ENCODE results near the gene FARP2.
"Not testable (repeated sequence)": the region's sequence is repeated elsewhere in the genome, so short reads cannot be mapped to it uniquely, and the experiment has no call there.

Gene FARP2

GRCh38 chr2:241415196-241415595 is 59.1 kb downstream of the FARP2 start:
- TF ChIP-seq TCF4 (CRISPR knock-in tag; IDR thresholded peaks at IDR 0.05; ENCODE audit: borderline replicate concordance): no peak
- TF ChIP-seq GLIS3 (CRISPR knock-in tag; IDR thresholded peaks at IDR 0.05): no peak
- TF ChIP-seq ISL1 (CRISPR knock-in tag; IDR thresholded peaks at IDR 0.05): no peak
- ATAC-seq: no peak

DNA sequence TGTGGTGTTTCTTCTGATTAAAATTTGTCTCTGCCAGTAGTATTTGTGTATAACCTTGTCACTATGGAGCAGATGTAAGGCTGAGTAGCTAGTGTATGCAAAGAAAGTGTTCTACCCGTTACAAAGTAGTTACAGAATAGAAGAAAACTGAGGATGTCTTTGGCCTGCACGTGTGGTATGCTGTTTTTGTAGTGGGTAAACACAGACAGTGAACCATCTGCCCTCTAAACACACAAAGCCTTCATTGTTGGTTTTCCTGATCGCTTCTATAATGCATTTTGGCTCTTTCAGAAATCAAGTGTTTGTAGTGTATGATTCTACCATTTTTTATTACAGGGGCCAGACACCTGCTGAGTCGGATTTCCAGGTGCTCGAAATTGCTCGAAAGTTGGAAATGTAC is 61.5 kb downstream of the FARP2 start:
- no peak for ATAC-seq
- TF ChIP-seq TOX (CRISPR knock-in tag; IDR thresholded peaks at IDR 0.05; ENCODE audit: borderline replicate concordance) (no peak), BACH2 (CRISPR knock-in tag; IDR thresholded peaks at IDR 0.05; ENCODE audit: borderline replicate concordance) (no peak), ZFP3 (CRISPR knock-in tag; IDR thresholded peaks at IDR 0.05) (no peak), SNAI2 (CRISPR knock-in tag; IDR thresholded peaks at IDR 0.05) (no peak), ZNF70 (CRISPR knock-in tag; IDR thresholded peaks at IDR 0.05) (no peak), ZFP30 (CRISPR knock-in tag; IDR thresholded peaks at IDR 0.05) (no peak), PATZ1 (CRISPR knock-in tag; IDR thresholded peaks at IDR 0.05; ENCODE audit: borderline replicate concordance) (no peak), ESRRG (CRISPR knock-in tag; IDR thresholded peaks at IDR 0.05) (no peak), PPARA (CRISPR knock-in tag; IDR thresholded peaks at IDR 0.05; ENCODE audit: borderline replicate concordance) (no peak), ZNF565 (CRISPR knock-in tag; conservative IDR thresholded peaks at IDR 0.05; ENCODE audit: low read depth) (no peak), ISL1 (CRISPR knock-in tag; IDR thresholded peaks at IDR 0.05) (no peak), ARNTL (CRISPR knock-in tag; IDR thresholded peaks at IDR 0.05; ENCODE audit: borderline replicate concordance, low read depth) (no peak), OSR1 (CRISPR knock-in tag; IDR thresholded peaks at IDR 0.05) (no peak)
- TF ChIP-seq, protein P1, sequence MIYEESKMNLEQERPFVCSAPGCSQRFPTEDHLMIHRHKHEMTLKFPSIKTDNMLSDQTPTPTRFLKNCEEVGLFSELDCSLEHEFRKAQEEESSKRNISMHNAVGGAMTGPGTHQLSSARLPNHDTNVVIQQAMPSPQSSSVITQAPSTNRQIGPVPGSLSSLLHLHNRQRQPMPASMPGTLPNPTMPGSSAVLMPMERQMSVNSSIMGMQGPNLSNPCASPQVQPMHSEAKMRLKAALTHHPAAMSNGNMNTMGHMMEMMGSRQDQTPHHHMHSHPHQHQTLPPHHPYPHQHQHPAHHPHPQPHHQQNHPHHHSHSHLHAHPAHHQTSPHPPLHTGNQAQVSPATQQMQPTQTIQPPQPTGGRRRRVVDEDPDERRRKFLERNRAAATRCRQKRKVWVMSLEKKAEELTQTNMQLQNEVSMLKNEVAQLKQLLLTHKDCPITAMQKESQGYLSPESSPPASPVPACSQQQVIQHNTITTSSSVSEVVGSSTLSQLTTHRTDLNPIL (CRISPR knock-in tag; IDR thresholded peaks at IDR 0.05; ENCODE audit: low read depth): no peak
- TF ChIP-seq, protein P2, sequence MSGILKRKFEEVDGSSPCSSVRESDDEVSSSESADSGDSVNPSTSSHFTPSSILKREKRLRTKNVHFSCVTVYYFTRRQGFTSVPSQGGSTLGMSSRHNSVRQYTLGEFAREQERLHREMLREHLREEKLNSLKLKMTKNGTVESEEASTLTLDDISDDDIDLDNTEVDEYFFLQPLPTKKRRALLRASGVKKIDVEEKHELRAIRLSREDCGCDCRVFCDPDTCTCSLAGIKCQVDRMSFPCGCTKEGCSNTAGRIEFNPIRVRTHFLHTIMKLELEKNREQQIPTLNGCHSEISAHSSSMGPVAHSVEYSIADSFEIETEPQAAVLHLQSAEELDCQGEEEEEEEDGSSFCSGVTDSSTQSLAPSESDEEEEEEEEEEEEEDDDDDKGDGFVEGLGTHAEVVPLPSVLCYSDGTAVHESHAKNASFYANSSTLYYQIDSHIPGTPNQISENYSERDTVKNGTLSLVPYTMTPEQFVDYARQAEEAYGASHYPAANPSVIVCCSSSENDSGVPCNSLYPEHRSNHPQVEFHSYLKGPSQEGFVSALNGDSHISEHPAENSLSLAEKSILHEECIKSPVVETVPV (CRISPR knock-in tag; IDR thresholded peaks at IDR 0.05): no peak

DNA sequence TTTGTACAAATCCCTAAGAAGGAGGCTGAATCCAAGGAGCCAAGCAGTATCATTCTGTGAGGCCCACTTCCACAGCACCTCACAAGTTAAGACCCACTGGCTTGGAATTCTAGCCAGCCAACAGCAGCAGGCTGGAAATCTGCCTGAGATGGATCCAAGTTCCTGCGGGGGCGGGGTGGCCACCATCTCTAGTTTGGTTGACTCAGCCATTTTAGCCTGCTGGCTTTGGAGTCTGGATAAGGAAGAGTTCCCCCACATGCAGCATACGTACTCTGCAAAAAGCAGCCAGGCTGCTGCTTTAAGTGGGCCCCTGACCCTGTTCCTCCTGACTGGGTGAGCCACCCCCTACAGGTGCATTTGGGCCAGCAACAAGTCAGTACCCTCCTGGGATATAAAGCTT is 65.2 kb downstream of the FARP2 start:
- no peak for ATAC-seq
- no peak for TF ChIP-seq ZNF70 (CRISPR knock-in tag; IDR thresholded peaks at IDR 0.05)
- TF ChIP-seq, protein P2 (CRISPR knock-in tag; IDR thresholded peaks at IDR 0.05): no peak
- TF ChIP-seq OSR1 (CRISPR knock-in tag; IDR thresholded peaks at IDR 0.05): no peak
- TF ChIP-seq PPARA (CRISPR knock-in tag; IDR thresholded peaks at IDR 0.05; ENCODE audit: borderline replicate concordance): no peak
- no peak for TF ChIP-seq GLIS3 (CRISPR knock-in tag; IDR thresholded peaks at IDR 0.05)
- TF ChIP-seq ZC3H10 (CRISPR knock-in tag; IDR thresholded peaks at IDR 0.05): no peak
- TF ChIP-seq, protein P1 (CRISPR knock-in tag; IDR thresholded peaks at IDR 0.05; ENCODE audit: low read depth): no peak
- no peak for TF ChIP-seq TCF4 (CRISPR knock-in tag; IDR thresholded peaks at IDR 0.05; ENCODE audit: borderline replicate concordance)
- TF ChIP-seq, protein P3, sequence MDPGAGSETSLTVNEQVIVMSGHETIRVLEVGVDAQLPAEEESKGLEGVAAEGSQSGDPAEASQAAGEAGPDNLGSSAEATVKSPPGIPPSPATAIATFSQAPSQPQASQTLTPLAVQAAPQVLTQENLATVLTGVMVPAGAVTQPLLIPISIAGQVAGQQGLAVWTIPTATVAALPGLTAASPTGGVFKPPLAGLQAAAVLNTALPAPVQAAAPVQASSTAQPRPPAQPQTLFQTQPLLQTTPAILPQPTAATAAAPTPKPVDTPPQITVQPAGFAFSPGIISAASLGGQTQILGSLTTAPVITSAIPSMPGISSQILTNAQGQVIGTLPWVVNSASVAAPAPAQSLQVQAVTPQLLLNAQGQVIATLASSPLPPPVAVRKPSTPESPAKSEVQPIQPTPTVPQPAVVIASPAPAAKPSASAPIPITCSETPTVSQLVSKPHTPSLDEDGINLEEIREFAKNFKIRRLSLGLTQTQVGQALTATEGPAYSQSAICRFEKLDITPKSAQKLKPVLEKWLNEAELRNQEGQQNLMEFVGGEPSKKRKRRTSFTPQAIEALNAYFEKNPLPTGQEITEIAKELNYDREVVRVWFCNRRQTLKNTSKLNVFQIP (CRISPR knock-in tag; IDR thresholded peaks at IDR 0.05; ENCODE audit: borderline replicate concordance, low read depth): no peak
- no peak for TF ChIP-seq ISL1 (CRISPR knock-in tag; IDR thresholded peaks at IDR 0.05)

GRCh38 chr2:241421942-241422341 is 65.9 kb downstream of the FARP2 start:
- not testable (repeated sequence) for ATAC-seq
